Measurements from ENCODE around the gene KDM4C.

DNA sequence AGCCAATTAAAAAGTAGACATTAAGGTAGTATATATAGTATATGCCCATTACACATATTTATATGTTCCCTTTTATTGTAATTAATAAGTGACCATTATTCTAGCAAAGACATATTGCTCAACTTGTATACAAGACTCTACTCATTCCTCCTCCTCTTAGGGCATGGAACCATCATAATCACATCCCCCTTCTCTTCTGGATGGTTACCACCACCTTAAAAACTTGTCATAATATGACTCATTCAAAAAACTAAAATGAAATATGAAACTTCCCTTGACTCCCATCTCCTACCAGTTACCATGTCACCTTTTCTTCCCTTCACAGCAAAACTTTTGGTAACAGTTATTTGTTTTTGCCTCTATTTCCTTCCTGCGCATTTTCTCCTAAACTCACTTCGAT lies 438.7 kb downstream of the KDM4C start:
- no peak for TF ChIP-seq POLR2A (IDR thresholded peaks at IDR 0.05)
- TF ChIP-seq, protein P1, sequence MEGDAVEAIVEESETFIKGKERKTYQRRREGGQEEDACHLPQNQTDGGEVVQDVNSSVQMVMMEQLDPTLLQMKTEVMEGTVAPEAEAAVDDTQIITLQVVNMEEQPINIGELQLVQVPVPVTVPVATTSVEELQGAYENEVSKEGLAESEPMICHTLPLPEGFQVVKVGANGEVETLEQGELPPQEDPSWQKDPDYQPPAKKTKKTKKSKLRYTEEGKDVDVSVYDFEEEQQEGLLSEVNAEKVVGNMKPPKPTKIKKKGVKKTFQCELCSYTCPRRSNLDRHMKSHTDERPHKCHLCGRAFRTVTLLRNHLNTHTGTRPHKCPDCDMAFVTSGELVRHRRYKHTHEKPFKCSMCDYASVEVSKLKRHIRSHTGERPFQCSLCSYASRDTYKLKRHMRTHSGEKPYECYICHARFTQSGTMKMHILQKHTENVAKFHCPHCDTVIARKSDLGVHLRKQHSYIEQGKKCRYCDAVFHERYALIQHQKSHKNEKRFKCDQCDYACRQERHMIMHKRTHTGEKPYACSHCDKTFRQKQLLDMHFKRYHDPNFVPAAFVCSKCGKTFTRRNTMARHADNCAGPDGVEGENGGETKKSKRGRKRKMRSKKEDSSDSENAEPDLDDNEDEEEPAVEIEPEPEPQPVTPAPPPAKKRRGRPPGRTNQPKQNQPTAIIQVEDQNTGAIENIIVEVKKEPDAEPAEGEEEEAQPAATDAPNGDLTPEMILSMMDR (IDR thresholded peaks at IDR 0.05) = no peak
